ENCODE measurements around the gene WFDC8.

DNA sequence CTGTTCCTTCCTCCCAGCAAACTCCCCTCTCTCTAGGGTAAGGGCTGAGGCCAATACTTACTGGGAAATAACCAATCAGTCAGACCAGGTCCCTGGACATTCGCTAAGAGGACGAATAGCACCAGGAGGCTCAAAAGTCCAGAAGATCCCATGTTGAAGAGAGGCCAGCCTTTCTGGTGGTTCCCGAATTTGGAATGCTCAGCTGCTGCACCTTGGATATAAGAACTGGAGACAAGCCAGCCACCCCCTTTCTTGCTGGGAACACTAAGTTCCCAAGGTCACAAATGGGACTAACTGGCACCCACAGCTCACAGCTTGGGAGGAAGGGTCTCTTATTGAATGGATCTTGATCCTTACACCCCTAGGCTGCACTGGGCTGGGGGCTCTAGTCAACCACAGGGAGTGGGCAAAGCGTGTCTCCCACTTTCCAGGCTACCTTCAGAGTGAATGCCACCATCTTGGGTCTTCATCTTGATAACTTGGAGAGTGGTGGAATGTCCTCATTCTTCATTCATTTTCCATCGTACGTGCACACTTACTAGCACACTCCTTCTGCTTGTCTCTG lies 31.8 kb downstream of the WFDC8 start, which contains the start of gene EPPIN:
- no peak for TF ChIP-seq CTCF (conservative IDR thresholded peaks at IDR 0.05; ENCODE audit: low read depth, low read length)
- TF ChIP-seq EZH2 (IDR thresholded peaks at IDR 0.05; ENCODE audit: borderline replicate concordance, low read depth, low read length, poor library complexity, severe bottlenecking) = no peak
